Measurements from ENCODE around the gene MFNG. TPM values are rescaled to one million over a fixed set of nuclear protein-coding genes. Genes with fewer than 3 reads are reported as not detected.

The MFNG gene
- total and polyA plus RNA-seq, 2 donors (not counting 1 experiment from before 2014, with no cell fraction given) = 0.15 TPM; not detected in 1

DNA sequence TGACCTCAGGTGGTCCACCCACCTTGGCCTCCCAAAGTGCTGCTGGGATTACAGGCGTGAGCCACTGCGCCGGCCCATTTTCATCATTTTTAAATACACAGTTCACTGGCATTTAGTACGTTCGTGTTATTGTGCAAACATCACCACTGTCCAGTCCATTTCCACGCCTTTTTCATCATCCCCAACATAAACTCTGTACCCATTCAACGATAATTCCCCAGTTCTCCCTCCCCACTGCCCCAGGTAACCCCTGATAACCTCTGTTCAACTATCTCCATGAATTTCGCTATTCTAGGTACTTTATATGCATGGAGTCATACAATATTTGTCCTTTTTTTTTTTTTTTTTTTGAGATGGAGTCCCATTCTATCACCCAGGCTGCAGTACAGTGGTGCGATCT lies 40.7 kb downstream of the MFNG start:
- Histone ChIP-seq H4K20me1 (ENCODE audit: control insufficient read depth, extremely low read depth, insufficient read depth, low read length) (no peaks in the 10 kb centered on the region), H3K27me3 (ENCODE audit: control insufficient read depth, insufficient read depth, low read length) (peaks cover 14% of the 10 kb centered on the region), H3K4me1 (ENCODE audit: control insufficient read depth, extremely low read depth, insufficient read depth, low read length) (no peaks in the 10 kb centered on the region), H3K9ac (ENCODE audit: insufficient read depth, low read length) (no peak overlapping the region), H3K4me2 (ENCODE audit: extremely low read depth, insufficient read depth, low read length) (no peak overlapping the region), H3K4me3 (replicated peaks in 1 of 4; ENCODE audit: control extremely low read depth in 1 of 4, insufficient read depth in 1 of 4, low read depth in 3 of 4, low read length in 4 of 4) (no peak overlapping the region), H3K9me3 (ENCODE audit: control insufficient read depth, insufficient read depth, low read depth, low read length) (no peaks in the 10 kb centered on the region), H3K27ac (ENCODE audit: insufficient read depth, low read length) (no peak overlapping the region), H3K36me3 (ENCODE audit: control insufficient read depth, insufficient read depth, low read length) (no peaks in the 10 kb centered on the region), H2AFZ (ENCODE audit: low read length) (no peak overlapping the region), H3K79me2 (ENCODE audit: control insufficient read depth, insufficient read depth, low read length) (no peaks in the 10 kb centered on the region)
- no peak for TF ChIP-seq EZH2 (IDR thresholded peaks at IDR 0.05; ENCODE audit: low read length, missing control alignments)
- TF ChIP-seq, protein P1, sequence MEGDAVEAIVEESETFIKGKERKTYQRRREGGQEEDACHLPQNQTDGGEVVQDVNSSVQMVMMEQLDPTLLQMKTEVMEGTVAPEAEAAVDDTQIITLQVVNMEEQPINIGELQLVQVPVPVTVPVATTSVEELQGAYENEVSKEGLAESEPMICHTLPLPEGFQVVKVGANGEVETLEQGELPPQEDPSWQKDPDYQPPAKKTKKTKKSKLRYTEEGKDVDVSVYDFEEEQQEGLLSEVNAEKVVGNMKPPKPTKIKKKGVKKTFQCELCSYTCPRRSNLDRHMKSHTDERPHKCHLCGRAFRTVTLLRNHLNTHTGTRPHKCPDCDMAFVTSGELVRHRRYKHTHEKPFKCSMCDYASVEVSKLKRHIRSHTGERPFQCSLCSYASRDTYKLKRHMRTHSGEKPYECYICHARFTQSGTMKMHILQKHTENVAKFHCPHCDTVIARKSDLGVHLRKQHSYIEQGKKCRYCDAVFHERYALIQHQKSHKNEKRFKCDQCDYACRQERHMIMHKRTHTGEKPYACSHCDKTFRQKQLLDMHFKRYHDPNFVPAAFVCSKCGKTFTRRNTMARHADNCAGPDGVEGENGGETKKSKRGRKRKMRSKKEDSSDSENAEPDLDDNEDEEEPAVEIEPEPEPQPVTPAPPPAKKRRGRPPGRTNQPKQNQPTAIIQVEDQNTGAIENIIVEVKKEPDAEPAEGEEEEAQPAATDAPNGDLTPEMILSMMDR (conservative IDR thresholded peaks at IDR 0.05 in 1 of 2, IDR thresholded peaks at IDR 0.05 in 1 of 2; ENCODE audit: low read depth in 1 of 2, low read length in 2 of 2) = no peak
- no peak for DNase-seq (ENCODE audit: low read depth in 2 of 2)

DNA sequence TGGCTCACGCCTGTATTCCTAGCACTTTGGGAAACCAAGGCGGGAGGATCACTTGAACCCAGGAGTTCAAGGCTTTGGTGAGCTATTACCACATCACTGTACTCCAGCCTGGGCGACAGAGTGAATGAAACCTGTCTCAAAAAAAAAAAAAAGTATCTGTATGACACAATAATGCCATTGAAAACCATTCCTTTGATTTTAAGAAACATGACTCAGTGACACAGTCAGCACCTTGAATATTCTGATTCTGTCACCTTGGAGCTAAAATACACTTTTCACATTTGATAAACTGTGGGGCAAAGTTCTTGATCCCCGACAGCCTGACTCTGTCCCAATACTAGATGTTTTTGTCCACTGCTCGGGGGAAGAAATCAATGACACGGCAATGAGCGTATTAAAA lies 42.2 kb downstream of the MFNG start:
- peaks cover 16% of the 10 kb centered on the region for H3K27me3 ChIP-seq (ENCODE audit: control insufficient read depth, insufficient read depth, low read length)
- no peaks in the 10 kb centered on the region for H3K36me3 ChIP-seq (ENCODE audit: control insufficient read depth, insufficient read depth, low read length)
- no peak overlapping the region for H3K9ac ChIP-seq (ENCODE audit: insufficient read depth, low read length)
- no peak overlapping the region for H3K4me2 ChIP-seq (ENCODE audit: extremely low read depth, insufficient read depth, low read length)
- no peak overlapping the region for H3K27ac ChIP-seq (ENCODE audit: insufficient read depth, low read length)
- H2AFZ ChIP-seq (ENCODE audit: low read length) = no peak overlapping the region
- no peak overlapping the region for H3K4me3 ChIP-seq (replicated peaks in 1 of 4; ENCODE audit: control extremely low read depth in 1 of 4, insufficient read depth in 1 of 4, low read depth in 3 of 4, low read length in 4 of 4)
- no peaks in the 10 kb centered on the region for H3K79me2 ChIP-seq (ENCODE audit: control insufficient read depth, insufficient read depth, low read length)
- DNase-seq (ENCODE audit: low read depth in 2 of 2) = no peak
- TF ChIP-seq, protein P1 (conservative IDR thresholded peaks at IDR 0.05 in 1 of 2, IDR thresholded peaks at IDR 0.05 in 1 of 2; ENCODE audit: low read depth in 1 of 2, low read length in 2 of 2) = no peak
- TF ChIP-seq EZH2 (IDR thresholded peaks at IDR 0.05; ENCODE audit: low read length, missing control alignments) = no peak
- H3K9me3 ChIP-seq (ENCODE audit: control insufficient read depth, insufficient read depth, low read depth, low read length) = no peaks in the 10 kb centered on the region
- no peaks in the 10 kb centered on the region for H4K20me1 ChIP-seq (ENCODE audit: control insufficient read depth, extremely low read depth, insufficient read depth, low read length)
- H3K4me1 ChIP-seq (ENCODE audit: control insufficient read depth, extremely low read depth, insufficient read depth, low read length) = no peaks in the 10 kb centered on the region

DNA sequence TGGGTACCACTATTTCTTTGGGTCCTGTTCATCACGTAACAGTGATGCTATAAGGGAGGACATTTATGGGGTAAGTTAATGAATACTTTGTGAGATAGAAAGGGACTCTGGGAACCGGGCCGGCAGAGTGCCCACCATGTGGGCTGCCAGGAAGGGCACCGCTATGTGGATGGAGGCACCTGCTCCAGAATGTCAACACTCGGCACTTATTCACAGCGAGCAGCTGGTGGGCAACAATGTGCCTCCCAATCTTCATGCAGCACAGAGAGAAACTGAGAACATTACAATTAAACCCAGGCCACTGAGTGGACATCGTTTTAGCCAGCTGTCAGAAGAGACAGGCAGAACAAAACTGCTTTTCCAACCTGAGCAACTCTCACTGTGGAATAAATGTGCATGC lies 43.1 kb downstream of the MFNG start:
- Histone ChIP-seq H3K27me3 (ENCODE audit: control insufficient read depth, insufficient read depth, low read length) (peaks cover 17% of the 10 kb centered on the region), H4K20me1 (ENCODE audit: control insufficient read depth, extremely low read depth, insufficient read depth, low read length) (no peaks in the 10 kb centered on the region), H3K27ac (ENCODE audit: insufficient read depth, low read length) (no peak overlapping the region), H3K4me3 (replicated peaks in 1 of 4; ENCODE audit: control extremely low read depth in 1 of 4, insufficient read depth in 1 of 4, low read depth in 3 of 4, low read length in 4 of 4) (no peak overlapping the region), H3K36me3 (ENCODE audit: control insufficient read depth, insufficient read depth, low read length) (no peaks in the 10 kb centered on the region), H2AFZ (ENCODE audit: low read length) (no peak overlapping the region), H3K79me2 (ENCODE audit: control insufficient read depth, insufficient read depth, low read length) (no peaks in the 10 kb centered on the region), H3K4me2 (ENCODE audit: extremely low read depth, insufficient read depth, low read length) (no peak overlapping the region), H3K4me1 (ENCODE audit: control insufficient read depth, extremely low read depth, insufficient read depth, low read length) (no peaks in the 10 kb centered on the region), H3K9me3 (ENCODE audit: control insufficient read depth, insufficient read depth, low read depth, low read length) (no peaks in the 10 kb centered on the region), H3K9ac (ENCODE audit: insufficient read depth, low read length) (no peak overlapping the region)
- no peak for DNase-seq (ENCODE audit: low read depth in 2 of 2)
- TF ChIP-seq, protein P1 (conservative IDR thresholded peaks at IDR 0.05 in 1 of 2, IDR thresholded peaks at IDR 0.05 in 1 of 2; ENCODE audit: low read depth in 1 of 2, low read length in 2 of 2) = no peak
- TF ChIP-seq EZH2 (IDR thresholded peaks at IDR 0.05; ENCODE audit: low read length, missing control alignments) = no peak
